B cell (primary cell): ENCODE results near the gene NUP210L. TPM values are rescaled to one million over a fixed set of nuclear protein-coding genes. Genes with fewer than 3 reads are reported as not detected.

Experiments
- ATAC-seq: fragments of 200-7000 bp; cut with Tn5 transposase; one replicate; pipeline ENCODE4 v1.10.0; 2021; ENCODE audit warnings: low read depth, mild to moderate bottlenecking, moderate number of reproducible peaks, moderate library complexity
- CTCF ChIA-PET: fragments of 350-600 bp; sonication (Branson Sonifier 250); formaldehyde crosslinking; loops from one replicate; lab custom pipeline; 2021; ENCODE audit warnings: antibody characterized with exemption, inconsistent platforms; lab: Charles Lee
- POLR2A ChIA-PET: fragments of 350-600 bp; sonication (Branson Sonifier 250); formaldehyde crosslinking; loops from one replicate; lab custom pipeline; 2021; ENCODE audit warnings: antibody characterized with exemption; lab: Charles Lee
- DNase-seq: peaks from one replicate; pipeline ENCODE4 v3.0.0; 2013
- H2AFZ ChIP-seq: 2 replicates; pipeline ENCODE4 v1.6.1; 2012; ENCODE audit warnings: mild to moderate bottlenecking, low read depth, low read length; ENCODE audit not compliant: insufficient read depth, poor library complexity, severe bottlenecking
- H3K27ac ChIP-seq, 2 donors: 1 replicate in 1 of 2; 2 replicates in 1 of 2; pipeline ENCODE4 v1.5.1; 2012 to 2013; ENCODE audit warnings: low read length in 2 of 2, mild to moderate bottlenecking in 2 of 2, moderate library complexity in 1 of 2
- H3K27me3 ChIP-seq, 4 experiments: fragments of 200-600 bp in 1 of 4; sonication (generic) in 1 of 4; replicated peaks in 1 of 4; 1 replicate in 2 of 4; 2 replicates in 2 of 4; pipeline versions ENCODE4 v1.6.1 to v1.7.0; 2013 to 2016; ENCODE audit warnings: low read length in 3 of 4, mild to moderate bottlenecking in 2 of 4, mixed read lengths in 1 of 4, moderate library complexity in 1 of 4; ENCODE audit not compliant: insufficient read depth in 4 of 4, control insufficient read depth in 3 of 4; ENCODE audit errors: control extremely low read depth in 1 of 4
- H3K36me3 ChIP-seq, 2 experiments: replicated peaks in 1 of 2; 1 replicate in 1 of 2; 2 replicates in 1 of 2; pipeline versions ENCODE4 v1.6.1 to v1.7.1; 2013; ENCODE audit warnings: low read length in 1 of 2; ENCODE audit not compliant: insufficient read depth in 2 of 2, control insufficient read depth in 1 of 2; ENCODE audit errors: control extremely low read depth in 1 of 2, extremely low read depth in 1 of 2
- H3K4me1 ChIP-seq, 2 donors: fragments of 200-600 bp in 1 of 2; sonication (generic) in 1 of 2; 1 replicate in 1 of 2; 2 replicates in 1 of 2; pipeline versions ENCODE4 v1.5.1 to v1.6.1; 2013 to 2017; ENCODE audit warnings: low read length in 2 of 2; ENCODE audit not compliant: control insufficient read depth in 2 of 2, insufficient read depth in 2 of 2
- H3K4me2 ChIP-seq: replicated peaks from 2 replicates; pipeline ENCODE3; 2012; ENCODE audit warnings: mild to moderate bottlenecking, low read depth, low read length; ENCODE audit not compliant: poor library complexity, severe bottlenecking
- H3K4me3 ChIP-seq, 5 experiments: fragments of 200-600 bp in 1 of 5; sonication (generic) in 1 of 5; 1 replicate in 3 of 5; 2 replicates in 2 of 5; pipeline versions ENCODE4 v1.5.1 to v1.7.0; 2011 to 2016; ENCODE audit warnings: low read length in 4 of 5, mild to moderate bottlenecking in 4 of 5, low read depth in 2 of 5, control low read depth in 1 of 5, moderate library complexity in 1 of 5; ENCODE audit not compliant: insufficient read depth in 1 of 5; ENCODE audit errors: control extremely low read depth in 1 of 5, extremely low read depth in 1 of 5
- H3K79me2 ChIP-seq: fragments of 200-600 bp; sonication (generic); one replicate; pipeline ENCODE4 v1.6.0; 2016; ENCODE audit warnings: low read length; ENCODE audit not compliant: control insufficient read depth, insufficient read depth
- H3K9ac ChIP-seq: fragments of 200-600 bp; sonication (generic); 2 replicates; pipeline ENCODE4 v1.6.1; 2017; ENCODE audit warnings: mild to moderate bottlenecking, low read length, moderate library complexity
- H3K9me3 ChIP-seq, 3 donors: one replicate each; pipeline versions ENCODE4 v1.6.1 to v1.7.1; 2013; ENCODE audit warnings: low read length in 2 of 3; ENCODE audit not compliant: control insufficient read depth in 2 of 3, insufficient read depth in 1 of 3; ENCODE audit errors: control extremely low read depth in 1 of 3
- H4K20me1 ChIP-seq: 2 replicates; pipeline ENCODE4 v1.6.0; 2012; ENCODE audit warnings: mild to moderate bottlenecking, low read length; ENCODE audit not compliant: insufficient read depth, control insufficient read depth, poor library complexity, severe bottlenecking
- H3K27ac Mint-ChIP-seq: one replicate; pipeline ENCODE4 v1.8.0; 2021; ENCODE audit warnings: mixed read lengths
- H3K27me3 Mint-ChIP-seq: one replicate; pipeline ENCODE4 v1.8.0; 2021; ENCODE audit warnings: mixed read lengths
- H3K4me1 Mint-ChIP-seq: one replicate; pipeline ENCODE4 v1.8.0; 2021; ENCODE audit warnings: mixed read lengths
- H3K4me3 Mint-ChIP-seq: one replicate; pipeline ENCODE4 v1.8.0; 2021; ENCODE audit warnings: mixed read lengths
- H3K9me3 Mint-ChIP-seq: one replicate; pipeline ENCODE4 v1.8.0; 2022; ENCODE audit warnings: mixed read lengths; ENCODE audit not compliant: insufficient read depth
- EZH2 ChIP-seq: IDR thresholded peaks from 2 replicates; pipeline ENCODE4 v1.6.1; 2012; ENCODE audit warnings: borderline replicate concordance, low read depth, mild to moderate bottlenecking, moderate library complexity, low read length; ENCODE audit not compliant: insufficient read depth, poor library complexity, severe bottlenecking
- WGBS: methylation state at CpG from one replicate; pipeline ENCODE4 v1.1.5; 2013; ENCODE audit warnings: missing lambda C conversion rate; ENCODE audit not compliant: insufficient coverage; 5-methylcytosine and 5-hydroxymethylcytosine counted together
- intact Hi-C: fragments of 100-400 bp; cut with micrococcal nuclease; formaldehyde crosslinking; loops from one replicate; pipeline ENCODE4 v1.10.0; 2022
- polyA plus RNA-seq: library from polyadenylated mRNA; depleted of rRNA; stranded (reverse); fragments of >200 nt; gene quantifications from 2 replicates; pipeline ENCODE4 v1.2.3, GENCODE V29; 2012
- total RNA-seq, 2 donors: library from RNA; stranded (reverse); fragments of 120-200 nt in 1 of 2; gene quantifications; 1 replicate in 1 of 2; 2 replicates in 1 of 2; pipeline versions ENCODE4 v1.2.3 to v1.2.4, GENCODE V29; 2013 to 2022
- TF ChIP-seq, protein P1 (sequence below): fragments of 200-600 bp; IDR thresholded peaks from one replicate; pipeline ENCODE4 v1.8.0; 2022; ENCODE audit warnings: antibody characterized with exemption, mild to moderate bottlenecking

Gene NUP210L
- total and polyA plus RNA-seq, 2 donors (not counting 1 experiment from before 2014, with no cell fraction given), result 0.04 to 0.20 TPM

DNA sequence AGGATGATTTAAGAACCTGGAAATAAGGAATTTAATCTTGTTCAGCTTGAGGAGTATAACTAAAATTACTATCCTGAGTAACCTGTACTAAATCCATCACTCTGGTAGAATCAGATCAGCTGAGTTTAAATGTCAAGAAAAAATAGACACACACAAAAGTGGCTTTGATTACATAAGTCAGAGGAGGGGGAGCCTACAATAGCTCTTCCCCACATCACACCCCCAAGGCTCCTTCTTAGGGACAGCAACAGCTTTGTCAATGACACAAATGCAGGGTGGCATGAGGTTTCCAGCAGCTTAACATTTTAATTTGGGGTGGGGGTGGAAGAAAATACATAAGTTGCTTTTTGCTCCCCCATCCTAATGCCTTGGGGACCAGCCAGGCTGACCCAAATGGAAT lies 12.6 kb upstream of the NUP210L start:
- ATAC-seq (no peak), DNase-seq (no peak)
- H3K27me3 Mint-ChIP-seq, result no peaks in the 10 kb centered on the region
- Histone ChIP-seq H3K4me2 (no peak overlapping the region), H4K20me1 (peaks cover 64% of the 10 kb centered on the region), H3K27ac (no peak overlapping the region), H2AFZ (no peak overlapping the region), H3K4me3 (no peak overlapping the region), H3K27me3 (no peaks in the 10 kb centered on the region), H3K9ac (no peak overlapping the region), H3K79me2 (peaks cover 60% of the 10 kb centered on the region), H3K9me3 (no peaks in the 10 kb centered on the region), H3K4me1 (no peaks in the 10 kb centered on the region), H3K36me3 (peaks cover 39 to 98% of the 10 kb centered on the region in 2 experiments)
- H3K4me3 Mint-ChIP-seq, result no peak overlapping the region
- no peak overlapping the region for H3K27ac Mint-ChIP-seq
- TF ChIP-seq EZH2, result no peak
- TF ChIP-seq, protein P1, sequence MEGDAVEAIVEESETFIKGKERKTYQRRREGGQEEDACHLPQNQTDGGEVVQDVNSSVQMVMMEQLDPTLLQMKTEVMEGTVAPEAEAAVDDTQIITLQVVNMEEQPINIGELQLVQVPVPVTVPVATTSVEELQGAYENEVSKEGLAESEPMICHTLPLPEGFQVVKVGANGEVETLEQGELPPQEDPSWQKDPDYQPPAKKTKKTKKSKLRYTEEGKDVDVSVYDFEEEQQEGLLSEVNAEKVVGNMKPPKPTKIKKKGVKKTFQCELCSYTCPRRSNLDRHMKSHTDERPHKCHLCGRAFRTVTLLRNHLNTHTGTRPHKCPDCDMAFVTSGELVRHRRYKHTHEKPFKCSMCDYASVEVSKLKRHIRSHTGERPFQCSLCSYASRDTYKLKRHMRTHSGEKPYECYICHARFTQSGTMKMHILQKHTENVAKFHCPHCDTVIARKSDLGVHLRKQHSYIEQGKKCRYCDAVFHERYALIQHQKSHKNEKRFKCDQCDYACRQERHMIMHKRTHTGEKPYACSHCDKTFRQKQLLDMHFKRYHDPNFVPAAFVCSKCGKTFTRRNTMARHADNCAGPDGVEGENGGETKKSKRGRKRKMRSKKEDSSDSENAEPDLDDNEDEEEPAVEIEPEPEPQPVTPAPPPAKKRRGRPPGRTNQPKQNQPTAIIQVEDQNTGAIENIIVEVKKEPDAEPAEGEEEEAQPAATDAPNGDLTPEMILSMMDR, result no peak
- intact Hi-C loops, result no loop called here
- no peaks in the 10 kb centered on the region for H3K9me3 Mint-ChIP-seq
- POLR2A ChIA-PET, result no interaction called here
- CTCF ChIA-PET, result interaction anchor here (1.0 kb wide), 1 partner anchor 9 kb away, joined by 6 read pairs; no protein-coding TSS in a partner anchor
- peaks cover 2% of the 10 kb centered on the region for H3K4me1 Mint-ChIP-seq

DNA sequence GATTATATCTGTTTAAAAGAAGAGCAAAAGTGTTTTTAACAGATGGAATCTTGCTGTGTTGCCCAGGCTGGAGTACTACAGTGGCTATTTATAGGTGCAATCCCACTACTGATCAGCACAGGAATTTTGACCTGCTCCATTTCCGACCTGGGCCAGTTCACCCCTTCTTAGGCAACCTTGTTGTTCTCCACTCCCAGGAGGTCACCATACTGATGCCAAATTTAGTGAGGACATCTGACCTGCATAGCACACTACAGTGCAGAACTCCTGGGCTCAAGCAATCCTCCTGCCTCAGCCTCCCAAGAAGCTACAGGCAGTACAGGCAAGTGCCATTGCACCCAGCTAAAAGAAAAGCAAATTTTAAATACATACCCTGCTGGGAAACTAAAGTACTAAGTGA lies 11.3 kb upstream of the NUP210L start:
- H3K4me2 ChIP-seq, result no peak overlapping the region
- CTCF ChIA-PET, result interaction anchor here (1.3 kb wide), 1 partner anchor 28 kb away, joined by 3 read pairs; no protein-coding TSS in a partner anchor
- intact Hi-C loops, result no loop called here
- H3K27me3 ChIP-seq, result no peaks in the 10 kb centered on the region
- POLR2A ChIA-PET, result no interaction called here
- H3K4me1 ChIP-seq, result no peaks in the 10 kb centered on the region
- WGBS, result 100% methylated on average over 1 of the region's 1 CpG
- TF ChIP-seq, protein P1, result no peak
- no peak for TF ChIP-seq EZH2
- H3K9me3 ChIP-seq, result no peaks in the 10 kb centered on the region
- Mint-ChIP-seq H3K4me1 (peaks cover 2% of the 10 kb centered on the region), H3K27ac (no peak overlapping the region), H3K4me3 (no peak overlapping the region), H3K9me3 (no peaks in the 10 kb centered on the region), H3K27me3 (no peaks in the 10 kb centered on the region)
- H3K9ac ChIP-seq, result no peak overlapping the region
- peaks cover 48% of the 10 kb centered on the region for H3K79me2 ChIP-seq
- ATAC-seq (no peak), DNase-seq (no peak)
- H3K27ac ChIP-seq, result no peak overlapping the region
- H2AFZ ChIP-seq, result no peak overlapping the region
- H3K36me3 ChIP-seq, result peaks cover 29 to 97% of the 10 kb centered on the region in 2 experiments
- peaks cover 52% of the 10 kb centered on the region for H4K20me1 ChIP-seq
- H3K4me3 ChIP-seq, result no peak overlapping the region
